IMR-90 (cell line): ENCODE results near the gene FRMD6. TPM values are rescaled to one million over a fixed set of nuclear protein-coding genes. Genes with fewer than 3 reads are reported as not detected.

Experiments
- ATAC-seq: fragments of 200-7000 bp; cut with Tn5 transposase; 2 replicates; pipeline ENCODE4 v1.9.1; 2020; ENCODE audit warnings: low read depth, mild to moderate bottlenecking, moderate library complexity
- BruUV-seq: library from RNA; stranded (reverse); fragments of 400-500 nt; replicated peaks from 2 replicates; lab custom pipeline; 2021; lab: Mats Ljungman, UMichigan
- CTCF ChIA-PET: fragments of 300-600 bp; formaldehyde crosslinking; extraction: SDS; loops from one replicate; lab custom pipeline; 2021; ENCODE audit warnings: antibody characterized with exemption; lab: Yijun Ruan, JAX
- POLR2A ChIA-PET: fragments of 300-600 bp; sonication (Branson Sonifier 250); formaldehyde crosslinking; loops from one replicate; lab custom pipeline; 2022; ENCODE audit warnings: antibody characterized with exemption; ENCODE audit not compliant: unreplicated experiment; lab: Charles Lee
- DNase-seq: peaks from one replicate; pipeline ENCODE4 v3.0.0; 2013
- H2AFZ ChIP-seq: replicated peaks from 2 replicates; pipeline ENCODE3; 2013; ENCODE audit warnings: low read length, mild to moderate bottlenecking; ENCODE audit not compliant: poor library complexity
- H2AK5ac ChIP-seq: 2 replicates; pipeline ENCODE4 v1.6.1; 2013; ENCODE audit warnings: low read depth, low read length, inconsistent platforms
- H2AK9ac ChIP-seq: replicated peaks from 2 replicates; pipeline ENCODE3; 2013; ENCODE audit warnings: mild to moderate bottlenecking, low read depth, low read length, moderate library complexity; ENCODE audit not compliant: poor library complexity
- H2BK120ac ChIP-seq: 2 replicates; pipeline ENCODE4 v1.6.1; 2013; ENCODE audit warnings: low read depth, low read length, inconsistent platforms
- H2BK15ac ChIP-seq: 3 replicates; pipeline ENCODE4 v1.6.1; 2013; ENCODE audit warnings: low read depth, low read length, inconsistent platforms
- H2BK20ac ChIP-seq: 2 replicates; pipeline ENCODE4 v1.6.1; 2013; ENCODE audit warnings: low read depth, mild to moderate bottlenecking, inconsistent platforms, low read length, moderate library complexity
- H2BK5ac ChIP-seq: 2 replicates; pipeline ENCODE4 v1.6.1; 2013; ENCODE audit warnings: mild to moderate bottlenecking, low read depth, low read length, inconsistent platforms; ENCODE audit not compliant: poor library complexity, severe bottlenecking
- H3K14ac ChIP-seq: replicated peaks from 2 replicates; pipeline ENCODE4 v1.6.1; 2013; ENCODE audit warnings: low read depth, low read length, inconsistent platforms
- H3K18ac ChIP-seq: 2 replicates; pipeline ENCODE4 v1.6.1; 2013; ENCODE audit warnings: low read depth, low read length, control low read depth
- H3K23ac ChIP-seq: 2 replicates; pipeline ENCODE4 v1.6.1; 2013; ENCODE audit warnings: low read depth, low read length, inconsistent platforms
- H3K27ac ChIP-seq: 2 replicates; pipeline ENCODE4 v1.5.1; 2013; ENCODE audit warnings: mild to moderate bottlenecking, control low read depth, low read length; ENCODE audit not compliant: insufficient read depth
- H3K27me3 ChIP-seq: 2 replicates; pipeline ENCODE4 v1.6.1; 2013; ENCODE audit warnings: low read length; ENCODE audit not compliant: control insufficient read depth, insufficient read depth
- H3K36me3 ChIP-seq: 2 replicates; pipeline ENCODE4 v1.6.1; 2013; ENCODE audit warnings: low read length, mixed read lengths; ENCODE audit not compliant: control insufficient read depth, insufficient read depth
- H3K4ac ChIP-seq: 2 replicates; pipeline ENCODE4 v1.6.1; 2013; ENCODE audit warnings: low read depth, low read length, inconsistent platforms
- H3K4me1 ChIP-seq: 2 replicates; pipeline ENCODE4 v1.6.1; 2013; ENCODE audit warnings: low read length, mixed read lengths; ENCODE audit not compliant: control insufficient read depth, insufficient read depth
- H3K4me2 ChIP-seq: 2 replicates; pipeline ENCODE4 v1.6.1; 2013; ENCODE audit warnings: low read depth, mild to moderate bottlenecking, control low read depth, low read length, moderate library complexity
- H3K4me3 ChIP-seq: 2 replicates; pipeline ENCODE4 v1.5.1; 2013; ENCODE audit warnings: low read depth, mild to moderate bottlenecking, control low read depth, low read length, moderate library complexity; ENCODE audit not compliant: insufficient read depth
- H3K56ac ChIP-seq: 2 replicates; pipeline ENCODE4 v1.6.1; 2013; ENCODE audit warnings: low read length, inconsistent platforms; ENCODE audit not compliant: insufficient read depth; ENCODE audit errors: extremely low read depth
- H3K79me1 ChIP-seq, 2 experiments: 2 replicates each; pipeline ENCODE4 v1.6.1; 2013; ENCODE audit warnings: low read length in 2 of 2, inconsistent platforms in 1 of 2, low read depth in 1 of 2
- H3K9ac ChIP-seq: 2 replicates; pipeline ENCODE4 v1.6.1; 2013; ENCODE audit warnings: low read depth, low read length, control low read depth
- H3K9me1 ChIP-seq: 2 replicates; pipeline ENCODE4 v1.6.1; 2013; ENCODE audit warnings: low read length, inconsistent platforms; ENCODE audit not compliant: insufficient read depth
- H3K9me3 ChIP-seq: 2 replicates; pipeline ENCODE4 v1.6.1; 2013; ENCODE audit warnings: low read length; ENCODE audit not compliant: control insufficient read depth, insufficient read depth
- H4K20me1 ChIP-seq: 2 replicates; pipeline ENCODE4 v1.6.1; 2013; ENCODE audit warnings: low read length, inconsistent platforms; ENCODE audit not compliant: insufficient read depth
- H4K5ac ChIP-seq: 2 replicates; pipeline ENCODE4 v1.6.1; 2013; ENCODE audit warnings: mild to moderate bottlenecking, low read depth, low read length, control low read depth
- H4K8ac ChIP-seq, 2 experiments: 2 replicates each; pipeline ENCODE4 v1.6.1; 2013; ENCODE audit warnings: low read depth in 2 of 2, low read length in 2 of 2, control low read depth in 1 of 2, inconsistent platforms in 1 of 2
- H4K91ac ChIP-seq: 2 replicates; pipeline ENCODE4 v1.6.1; 2013; ENCODE audit warnings: low read depth, low read length, inconsistent platforms; ENCODE audit not compliant: insufficient read depth
- BHLHE40 ChIP-seq: fragments of 150-350 bp; IDR thresholded peaks from 2 replicates; pipeline ENCODE4 v1.6.1; 2016; ENCODE audit warnings: mild to moderate bottlenecking, low read depth, low read length
- CEBPB ChIP-seq: IDR thresholded peaks from 2 replicates; pipeline ENCODE4 v1.6.1; 2012; ENCODE audit warnings: low read depth, low read length, improper control_type of control experiment
- dilution Hi-C: fragments of 300-500 bp; cut with HindIII; formaldehyde crosslinking; loops from one replicate; pipeline ENCODE4 v1.14.3; 2018; ENCODE audit warnings: low sequenced_read_pairs; ENCODE audit not compliant: unreplicated experiment
- in situ Hi-C: fragments of 300-500 bp; cut with MboI; formaldehyde crosslinking; loops from 3 replicates; pipeline ENCODE4 v1.14.3; 2019; ENCODE audit warnings: low sequenced_read_pairs, inconsistent platforms, mixed read lengths
- intact Hi-C: fragments of 100-400 bp; cut with micrococcal nuclease; formaldehyde crosslinking; loops from 2 replicates; pipeline ENCODE4 v1.10.0; 2022
- polyA plus RNA-seq, 3 experiments: library from polyadenylated mRNA; depleted of rRNA; stranded (reverse); fragments of >200 nt; gene quantifications; 2 replicates each; pipeline ENCODE4 v1.2.3, GENCODE V29; 2012; ENCODE audit warnings: low replicate concordance in 1 of 3
- total RNA-seq: library from RNA; depleted of rRNA; stranded (reverse); fragments of >200 nt; gene quantifications from 2 replicates; pipeline ENCODE4 v1.2.3, GENCODE V29; 2012

Gene FRMD6
- total and polyA plus RNA-seq, 2 of the 4 experiments (the other 2 are of a cell fraction) = 243 to 682 TPM

GRCh38 chr14:51676549-51676948 lies 24.8 kb downstream of the FRMD6 start:
- Histone ChIP-seq H3K27ac (no peak overlapping the region), H3K23ac (no peak overlapping the region), H4K20me1 (peaks cover 90% of the 10 kb centered on the region), H3K4me1 (peaks cover 24% of the 10 kb centered on the region), H3K36me3 (peaks cover 4% of the 10 kb centered on the region), H2BK120ac (no peak overlapping the region), H3K27me3 (no peaks in the 10 kb centered on the region), H2BK15ac (no peak overlapping the region), H3K9ac (no peak overlapping the region), H2BK20ac (no peak overlapping the region), H2AK5ac (no peak overlapping the region), H2AFZ (no peak overlapping the region), H3K14ac (no peak overlapping the region), H3K9me1 (peaks cover 35% of the 10 kb centered on the region), H3K4me2 (peak overlapping the region; percentile 74; the same call in 1 of the 2 replicates), H4K5ac (no peak overlapping the region), H3K18ac (no peak overlapping the region), H3K4ac (no peak overlapping the region), H2BK5ac (peak overlapping the region; percentile 85), H4K91ac (no peak overlapping the region), H3K56ac (no peak overlapping the region), H4K8ac (no peak overlapping the region), H3K4me3 (no peak overlapping the region), H3K79me1 (peaks cover 0 to 67% of the 10 kb centered on the region in 2 experiments; a peak in 2 of 4 replicates), H3K9me3 (no peaks in the 10 kb centered on the region), H2AK9ac (no peak overlapping the region)
- dilution Hi-C loops = no loop called here
- ChIA-PET CTCF (interaction anchor here (0.7 kb wide), 1 partner anchor 37 kb away, joined by 3 read pairs; no protein-coding TSS in a partner anchor), POLR2A (no interaction called here)
- in situ Hi-C loops = no loop called here
- TF ChIP-seq BHLHE40 = no peak
- peak; percentile 82 for TF ChIP-seq CEBPB
- BruUV-seq = no TSS peak
- intact Hi-C loops = loop anchor here (2.0 kb wide), 1 partner anchor 14 kb away; no protein-coding TSS in a partner anchor
- no peak for DNase-seq
- peak; percentile 8 for ATAC-seq
